Measurements from ENCODE around the gene SEMA3B.

- no peak for TF ChIP-seq POLR2A (IDR thresholded peaks at IDR 0.05)
- no peak for TF ChIP-seq CTCF (IDR thresholded peaks at IDR 0.05)
- peak in 2 of 3 donors; percentile 20 to 29 for TF ChIP-seq POLR2AphosphoS5 (IDR thresholded peaks at IDR 0.05)
Observed at GRCh38 chr3:50299638-50299928, 30.6 kb downstream of the SEMA3B start.

Measured in breast epithelium (tissue), 3 donors.